ENCODE results near the gene LRCH1.

The LRCH1 gene

DNA sequence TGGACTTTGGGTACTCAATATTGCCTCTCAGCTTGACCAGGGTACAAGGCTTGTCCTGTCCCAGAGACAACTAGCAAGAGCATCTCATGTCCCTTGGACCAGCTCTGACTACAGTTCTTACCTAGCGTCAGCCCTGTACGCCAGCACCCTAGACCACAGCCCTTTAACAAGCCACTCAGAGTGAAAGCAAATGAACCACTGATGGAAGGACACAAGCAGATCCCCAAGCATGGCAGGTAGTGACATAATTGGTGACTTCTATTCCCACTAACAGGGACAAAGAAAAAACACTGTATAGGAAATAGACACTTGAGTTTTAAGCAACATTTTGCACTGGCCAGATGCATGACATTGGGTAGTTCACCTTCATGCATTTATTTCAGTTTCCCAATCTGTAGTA lies 8.8 kb upstream of the LRCH1 start:
- DNase-seq (ENCODE audit: low read depth): no peak
- TF ChIP-seq, protein P1, sequence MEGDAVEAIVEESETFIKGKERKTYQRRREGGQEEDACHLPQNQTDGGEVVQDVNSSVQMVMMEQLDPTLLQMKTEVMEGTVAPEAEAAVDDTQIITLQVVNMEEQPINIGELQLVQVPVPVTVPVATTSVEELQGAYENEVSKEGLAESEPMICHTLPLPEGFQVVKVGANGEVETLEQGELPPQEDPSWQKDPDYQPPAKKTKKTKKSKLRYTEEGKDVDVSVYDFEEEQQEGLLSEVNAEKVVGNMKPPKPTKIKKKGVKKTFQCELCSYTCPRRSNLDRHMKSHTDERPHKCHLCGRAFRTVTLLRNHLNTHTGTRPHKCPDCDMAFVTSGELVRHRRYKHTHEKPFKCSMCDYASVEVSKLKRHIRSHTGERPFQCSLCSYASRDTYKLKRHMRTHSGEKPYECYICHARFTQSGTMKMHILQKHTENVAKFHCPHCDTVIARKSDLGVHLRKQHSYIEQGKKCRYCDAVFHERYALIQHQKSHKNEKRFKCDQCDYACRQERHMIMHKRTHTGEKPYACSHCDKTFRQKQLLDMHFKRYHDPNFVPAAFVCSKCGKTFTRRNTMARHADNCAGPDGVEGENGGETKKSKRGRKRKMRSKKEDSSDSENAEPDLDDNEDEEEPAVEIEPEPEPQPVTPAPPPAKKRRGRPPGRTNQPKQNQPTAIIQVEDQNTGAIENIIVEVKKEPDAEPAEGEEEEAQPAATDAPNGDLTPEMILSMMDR (IDR thresholded peaks at IDR 0.05; ENCODE audit: low read depth, low read length, missing control alignments): no peak
- no peak overlapping the region for H3K4me3 ChIP-seq (ENCODE audit: low read depth, low read length)

DNA sequence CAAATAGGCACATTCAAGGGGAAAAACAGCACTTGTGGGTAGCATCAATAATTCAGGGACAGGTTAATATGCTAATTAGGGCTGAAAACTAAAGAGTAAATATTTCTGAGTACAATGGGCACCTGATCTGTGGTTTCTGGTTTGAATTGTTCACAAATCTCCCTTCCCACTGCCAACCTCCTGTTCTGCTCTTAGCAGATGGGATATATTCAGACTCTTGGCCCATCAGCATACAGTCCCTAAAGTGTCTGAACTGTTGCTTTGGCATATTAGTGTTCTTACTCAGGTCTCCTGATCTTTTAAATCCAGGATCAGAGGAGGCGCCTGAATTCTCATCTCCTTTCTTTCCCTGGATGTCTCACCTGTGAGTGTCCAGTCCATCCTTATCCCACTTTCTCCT lies 8.2 kb upstream of the LRCH1 start:
- H3K4me3 ChIP-seq (ENCODE audit: low read depth, low read length): no peak overlapping the region
- TF ChIP-seq, protein P1 (IDR thresholded peaks at IDR 0.05; ENCODE audit: low read depth, low read length, missing control alignments): no peak
- no peak for DNase-seq (ENCODE audit: low read depth)

DNA sequence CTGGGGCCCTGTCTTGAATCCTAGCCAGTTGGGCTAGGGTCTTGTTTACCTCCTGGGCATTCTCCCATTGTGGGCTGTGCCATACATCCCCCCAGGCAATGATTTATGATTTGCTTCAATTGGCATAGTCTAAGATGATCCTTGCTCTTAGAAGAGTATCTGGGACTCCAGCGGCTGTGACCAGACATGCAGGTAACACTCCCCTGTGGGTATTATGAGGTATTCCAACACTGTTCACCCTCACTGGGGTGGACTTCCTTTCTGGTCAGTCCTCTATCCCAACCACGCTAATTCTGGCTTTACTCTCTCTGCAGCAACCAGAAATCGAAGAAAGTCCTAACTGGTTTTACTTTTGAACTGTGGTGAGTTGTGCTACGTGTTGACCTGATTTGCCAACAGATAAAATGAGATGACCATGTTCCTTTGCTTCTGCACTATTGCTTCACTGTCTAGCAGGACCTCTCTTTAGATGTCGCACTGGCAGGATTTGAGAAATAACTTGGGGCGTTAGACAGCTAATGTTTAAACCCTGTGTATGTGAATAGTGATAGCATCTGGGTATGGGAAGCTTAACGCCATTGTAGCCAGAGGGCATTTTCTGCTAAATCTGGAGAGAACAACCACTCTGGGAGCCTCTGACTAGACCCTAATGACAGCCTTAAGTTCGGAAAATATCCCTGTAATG lies 6.7 kb upstream of the LRCH1 start:
- DNase-seq (ENCODE audit: low read depth): no peak
- TF ChIP-seq, protein P1 (IDR thresholded peaks at IDR 0.05; ENCODE audit: low read depth, low read length, missing control alignments): no peak
- no peak overlapping the region for H3K4me3 ChIP-seq (ENCODE audit: low read depth, low read length)

DNA sequence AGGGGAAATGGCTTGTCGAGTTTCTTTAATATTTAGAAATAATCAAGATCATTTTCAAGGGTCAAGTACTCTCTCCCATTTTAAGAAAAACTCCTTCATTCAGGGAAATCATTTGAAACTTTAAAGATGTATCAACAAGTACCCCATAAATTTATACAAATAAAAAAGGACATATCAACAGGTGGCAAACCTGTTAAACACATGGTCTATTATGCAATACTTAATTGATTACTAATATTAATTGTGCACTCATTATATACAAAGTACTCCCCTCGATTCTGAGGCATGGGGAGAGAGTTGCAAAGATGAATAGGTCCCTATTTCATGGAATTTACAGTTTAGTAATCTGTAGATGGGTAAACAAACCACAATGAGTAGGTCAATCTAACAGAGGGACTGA lies 2.1 kb upstream of the LRCH1 start:
- DNase-seq (ENCODE audit: low read depth): no peak
- TF ChIP-seq, protein P1 (IDR thresholded peaks at IDR 0.05; ENCODE audit: low read depth, low read length, missing control alignments): no peak
- no peak overlapping the region for H3K4me3 ChIP-seq (ENCODE audit: low read depth, low read length)

DNA sequence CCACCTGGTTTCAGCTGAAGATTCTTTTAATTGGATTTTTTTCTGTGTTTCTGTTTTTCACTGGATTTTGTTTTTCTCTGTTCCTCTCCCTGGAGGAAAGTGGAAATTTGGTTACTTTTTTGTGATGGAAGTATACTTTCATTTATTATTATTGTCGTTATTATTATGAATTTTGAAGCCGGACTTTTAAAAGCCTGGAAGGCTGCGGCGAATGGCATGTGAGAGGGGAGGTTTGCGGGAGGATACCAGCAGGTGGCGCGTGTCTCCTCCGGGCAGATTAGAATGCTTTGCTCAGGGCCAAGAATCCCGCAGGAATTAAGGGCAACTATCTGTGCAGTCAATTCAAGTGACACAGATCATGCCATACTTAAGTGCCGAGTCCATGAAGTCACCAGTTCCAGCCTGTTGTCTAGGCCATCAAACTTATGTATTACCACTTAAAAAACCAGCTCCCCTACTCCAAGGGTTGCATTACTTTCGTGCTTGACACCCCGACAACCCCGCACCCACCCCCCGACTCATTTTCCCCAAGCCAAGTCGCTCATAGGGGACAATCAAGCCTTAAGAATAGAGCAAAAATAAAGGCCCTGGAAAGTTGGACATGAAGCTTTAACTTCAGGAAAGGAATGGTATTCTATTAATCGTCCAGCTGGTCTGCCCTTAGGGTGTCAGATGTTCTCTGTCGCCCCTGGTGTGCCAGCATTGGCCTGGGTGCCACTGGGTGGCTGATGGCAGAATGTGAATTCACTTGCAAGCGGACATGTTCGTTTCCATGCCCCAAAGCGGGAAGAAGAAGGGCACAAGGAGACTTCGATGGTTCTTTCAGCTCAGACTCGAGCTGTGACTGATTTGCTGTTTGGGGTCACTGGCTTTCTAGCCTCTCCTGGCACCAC lies 1.3 kb upstream of the LRCH1 start:
- no peak for DNase-seq (ENCODE audit: low read depth)

DNA sequence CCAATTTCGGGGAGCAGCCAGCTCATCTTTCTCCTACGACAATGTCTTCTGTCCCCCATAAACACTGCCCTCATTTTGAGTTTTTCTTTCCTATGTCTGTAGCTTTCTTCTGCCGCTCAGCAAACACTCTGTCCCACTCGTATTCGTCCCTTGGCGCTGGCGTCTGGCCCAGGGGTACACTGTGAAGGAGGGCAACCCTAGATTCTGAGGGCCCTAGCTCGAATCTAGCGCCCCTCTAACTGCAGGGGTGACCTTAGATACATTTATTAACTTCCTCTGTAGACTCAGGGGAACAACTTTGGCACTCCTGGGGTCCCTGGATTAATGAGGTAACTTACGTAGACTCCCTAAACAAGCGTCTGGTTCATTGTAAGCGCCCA lies 677 bp upstream of the LRCH1 start:
- peak overlapping the region; percentile 78 for H3K4me3 ChIP-seq (ENCODE audit: low read depth, low read length)
- TF ChIP-seq, protein P1 (IDR thresholded peaks at IDR 0.05; ENCODE audit: low read depth, low read length, missing control alignments): no peak
- DNase-seq (ENCODE audit: low read depth): no peak

More for the DNA sequence above, 1.3 kb upstream of the LRCH1 start:
- H3K4me3 ChIP-seq (ENCODE audit: low read depth, low read length): peak overlapping the region; percentile 78
- TF ChIP-seq, protein P1 (IDR thresholded peaks at IDR 0.05; ENCODE audit: low read depth, low read length, missing control alignments): peak; percentile 92

Data from GM12864 (cell line).